G401 (cell line): ENCODE data around the gene HFM1. TPM values are rescaled to one million over a fixed set of nuclear protein-coding genes. Genes with fewer than 3 reads are reported as not detected.
"Not testable (repeated sequence)": the region's sequence is repeated elsewhere in the genome, so short reads cannot be mapped to it uniquely, and the experiment has no call there.

Source experiments
- DNase-seq: peaks from one replicate; pipeline ENCODE4 v3.0.0-alpha.2; 2015; ENCODE audit warnings: low spot score
- in situ Hi-C: cut with HindIII; loops from 2 replicates; pipeline ENCODE4 v1.10.0; 2016; ENCODE audit warnings: low sequenced_read_pairs, mixed read lengths
- total RNA-seq: library from RNA; depleted of rRNA; stranded (reverse); fragments of >200 nt; shearing (Covaris generic); gene quantifications from 2 replicates; pipeline ENCODE4 v1.2.3, GENCODE V29; 2014; rRNA removed

Gene HFM1
- total RNA-seq = 1.1 and 8.3 TPM in 2 replicates

GRCh38 chr1:91404151-91405012 is at the start of gene HFM1:
Gene HFM1 (minus strand): TSS chr1:91404837. CDS start chr1:91401082, 3,755 bp downstream.
- peak; percentile 90 for DNase-seq
- in situ Hi-C loops = no loop called here

GRCh38 chr1:91454136-91454535 is 49.5 kb upstream of the HFM1 start:
- in situ Hi-C loops = no loop called here
- no peak for DNase-seq

- in situ Hi-C loops = no loop called here
- DNase-seq = no peak
Measured at GRCh38 chr1:91450260-91450659, 45.6 kb upstream of the HFM1 start.

GRCh38 chr1:91447782-91448181 is 43.1 kb upstream of the HFM1 start:
- DNase-seq, in situ Hi-C loops: not testable (repeated sequence)

- in situ Hi-C loops, DNase-seq: not testable (repeated sequence)
Measured at GRCh38 chr1:91441980-91442379, 37.3 kb upstream of the HFM1 start.

GRCh38 chr1:91440847-91441246 is 36.2 kb upstream of the HFM1 start:
- DNase-seq = no peak
- in situ Hi-C loops = no loop called here

- no peak for DNase-seq
- in situ Hi-C loops = no loop called here
Measured at GRCh38 chr1:91439016-91439415, 34.4 kb upstream of the HFM1 start.

- DNase-seq = no peak
- in situ Hi-C loops = no loop called here
Measured at GRCh38 chr1:91428182-91428798, 23.7 kb upstream of the HFM1 start.

GRCh38 chr1:91427741-91428140 is 23.1 kb upstream of the HFM1 start:
- DNase-seq = no peak
- in situ Hi-C loops = no loop called here

- DNase-seq, in situ Hi-C loops: not testable (repeated sequence)
Measured at GRCh38 chr1:91422523-91422922, 17.9 kb upstream of the HFM1 start.

- in situ Hi-C loops = no loop called here
- no peak for DNase-seq
Measured at GRCh38 chr1:91412371-91412770, 7.7 kb upstream of the HFM1 start.

- DNase-seq = no peak
- in situ Hi-C loops = no loop called here
Measured at GRCh38 chr1:91406773-91407389, 2.2 kb upstream of the HFM1 start.

- DNase-seq = peak; percentile 83
- in situ Hi-C loops = no loop called here
Measured at GRCh38 chr1:91402023-91402422, 2.6 kb downstream of the HFM1 start.

GRCh38 chr1:91400133-91400725 is 4.4 kb downstream of the HFM1 start:
- DNase-seq = no peak
- in situ Hi-C loops = no loop called here

GRCh38 chr1:91398291-91398690 is 6.3 kb downstream of the HFM1 start:
- DNase-seq = no peak
- in situ Hi-C loops = no loop called here

- in situ Hi-C loops = no loop called here
- DNase-seq = no peak
Measured at GRCh38 chr1:91397605-91398004, 7.0 kb downstream of the HFM1 start.

GRCh38 chr1:91393042-91393441 is 11.6 kb downstream of the HFM1 start:
- in situ Hi-C loops = no loop called here
- no peak for DNase-seq

- in situ Hi-C loops = no loop called here
Measured at GRCh38 chr1:91386109-91386508, 18.5 kb downstream of the HFM1 start.

GRCh38 chr1:91383456-91383855 is 21.2 kb downstream of the HFM1 start:
- in situ Hi-C loops = no loop called here
- no peak for DNase-seq

More at GRCh38 chr1:91386109-91386508, 18.5 kb downstream of the HFM1 start:
- no peak for DNase-seq

GRCh38 chr1:91381844-91382243 is 22.8 kb downstream of the HFM1 start:
- in situ Hi-C loops = no loop called here
- no peak for DNase-seq
